Gastroesophageal sphincter (tissue), 3 donors: Measurements from ENCODE around the gene CALHM5.

Source experiments
- CTCF ChIP-seq, 4 experiments: fragments of 200-600 bp in 2 of 4; fragments of 450-650 bp in 2 of 4; sonication (generic) in 1 of 4; IDR thresholded peaks; one replicate each; pipeline ENCODE4 v1.5.1; 2017 to 2019; ENCODE audit warnings: antibody characterized with exemption in 4 of 4, mild to moderate bottlenecking in 2 of 4, moderate library complexity in 2 of 4
- POLR2A ChIP-seq, 2 donors: fragments of 450-650 bp; IDR thresholded peaks; one replicate each; pipeline ENCODE4 v1.6.1; 2017; ENCODE audit warnings: antibody characterized with exemption in 2 of 2, mild to moderate bottlenecking in 2 of 2, moderate library complexity in 1 of 2

GRCh38 chr6:116511424-116512110 is at the start of gene CALHM5:
- TF ChIP-seq CTCF (IDR thresholded peaks at IDR 0.05) (peak; percentile 49 to 74 (median 70)), POLR2A (IDR thresholded peaks at IDR 0.05) (no peak)
